Esophagus squamous epithelium (tissue), 4 donors: Measurements from ENCODE around the gene SOD2.

Source experiments
- CTCF ChIP-seq, 6 experiments: fragments of 450-650 bp in 4 of 6; fragments of 200-600 bp in 2 of 6; sonication (generic) in 2 of 6; IDR thresholded peaks; one replicate each; pipeline ENCODE4 v1.5.1; 2016 to 2019; ENCODE audit warnings: antibody characterized with exemption in 6 of 6, mild to moderate bottlenecking in 4 of 6, moderate library complexity in 4 of 6
- POLR2A ChIP-seq, 4 donors: fragments of 450-650 bp; IDR thresholded peaks; one replicate each; pipeline ENCODE4 v1.6.1; 2017; ENCODE audit warnings: antibody characterized with exemption in 4 of 4, mild to moderate bottlenecking in 4 of 4, moderate library complexity in 3 of 4

GRCh38 chr6:159682810-159683209 is 10.2 kb downstream of the SOD2 start:
- no peak for TF ChIP-seq CTCF (IDR thresholded peaks at IDR 0.05)
- no peak for TF ChIP-seq POLR2A (IDR thresholded peaks at IDR 0.05)
